Measurements from ENCODE around the gene TTC28. TPM values are rescaled to one million over a fixed set of nuclear protein-coding genes. Genes with fewer than 3 reads are reported as not detected.

TTC28 gene
- total RNA-seq, 1 experiment from 2014 or later = 14.8 TPM

- Histone ChIP-seq H3K4me3 (ENCODE audit: insufficient read depth, low read depth, low read length) (no peak overlapping the region), H3K36me3 (replicated peaks; ENCODE audit: control insufficient read depth, insufficient read depth, low read length) (no peaks in the 10 kb centered on the region), H3K27me3 (ENCODE audit: control insufficient read depth, insufficient read depth, low read length) (no peaks in the 10 kb centered on the region)
- peak; percentile 31 for DNase-seq
Measured at GRCh38 chr22:27993774-27994350, 685.8 kb downstream of the TTC28 start.

DNA sequence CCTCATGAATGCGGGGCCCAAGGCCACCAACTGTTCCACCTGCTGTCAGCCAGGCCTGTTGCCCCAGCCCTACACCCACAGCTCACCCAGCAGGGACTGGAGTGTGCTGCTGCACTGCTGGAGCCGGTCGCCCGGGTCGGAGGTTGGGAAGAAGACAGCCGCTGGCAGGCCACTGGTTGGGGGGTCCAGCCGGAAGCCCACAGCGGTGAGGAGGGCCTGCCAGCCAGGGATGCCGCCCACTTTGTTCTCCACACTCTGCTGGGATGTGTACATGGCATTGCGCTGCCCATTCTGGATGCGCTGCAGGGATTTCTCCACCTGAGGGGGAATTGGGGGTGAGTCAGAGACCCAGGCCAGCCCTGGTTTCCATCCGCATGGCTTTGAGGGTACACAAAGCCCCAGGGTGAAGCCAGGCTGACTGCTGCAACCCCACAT lies 686.4 kb downstream of the TTC28 start:
- H3K27me3 ChIP-seq (ENCODE audit: control insufficient read depth, insufficient read depth, low read length) = no peaks in the 10 kb centered on the region
- H3K36me3 ChIP-seq (replicated peaks; ENCODE audit: control insufficient read depth, insufficient read depth, low read length) = no peaks in the 10 kb centered on the region
- DNase-seq = peak; percentile 40
- H3K4me3 ChIP-seq (ENCODE audit: insufficient read depth, low read depth, low read length) = no peak overlapping the region

- Histone ChIP-seq H3K36me3 (replicated peaks; ENCODE audit: control insufficient read depth, insufficient read depth, low read length) (no peaks in the 10 kb centered on the region), H3K27me3 (ENCODE audit: control insufficient read depth, insufficient read depth, low read length) (no peaks in the 10 kb centered on the region), H3K4me3 (ENCODE audit: insufficient read depth, low read depth, low read length) (no peak overlapping the region)
- peak; percentile 83 for DNase-seq
Measured at GRCh38 chr22:27992294-27993165, 687.1 kb downstream of the TTC28 start.

- H3K27me3 ChIP-seq (ENCODE audit: control insufficient read depth, insufficient read depth, low read length) = no peaks in the 10 kb centered on the region
- DNase-seq = peak; percentile 51
- H3K4me3 ChIP-seq (ENCODE audit: insufficient read depth, low read depth, low read length) = no peak overlapping the region
- H3K36me3 ChIP-seq (replicated peaks; ENCODE audit: control insufficient read depth, insufficient read depth, low read length) = no peaks in the 10 kb centered on the region
Measured at GRCh38 chr22:27991586-27992293, 687.9 kb downstream of the TTC28 start.

DNA sequence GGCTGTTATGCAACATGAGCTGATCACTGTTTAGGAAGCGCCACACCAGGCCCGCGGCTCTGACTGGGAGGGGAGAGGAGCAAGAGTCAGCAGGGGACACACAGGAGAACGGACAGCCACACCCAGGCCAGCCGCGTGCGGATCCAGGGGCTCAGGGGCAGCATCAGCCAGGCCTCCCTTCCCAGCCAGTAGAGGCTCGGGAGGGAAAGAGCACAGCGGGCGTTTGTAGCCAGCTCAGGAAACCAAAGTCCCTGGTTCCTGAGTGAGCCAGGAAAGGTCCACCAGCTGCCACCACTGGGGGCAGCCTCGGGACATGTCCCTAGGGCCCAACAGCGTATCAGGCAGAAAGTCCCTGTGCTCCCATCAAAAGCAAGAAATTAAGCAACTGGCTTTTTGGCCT lies 688.8 kb downstream of the TTC28 start:
- H3K27me3 ChIP-seq (ENCODE audit: control insufficient read depth, insufficient read depth, low read length) = no peaks in the 10 kb centered on the region
- no peak overlapping the region for H3K4me3 ChIP-seq (ENCODE audit: insufficient read depth, low read depth, low read length)
- H3K36me3 ChIP-seq (replicated peaks; ENCODE audit: control insufficient read depth, insufficient read depth, low read length) = no peaks in the 10 kb centered on the region; the same call in 1 of the 2 replicates
- peak; percentile 95 for DNase-seq

- Histone ChIP-seq H3K36me3 (replicated peaks; ENCODE audit: control insufficient read depth, insufficient read depth, low read length) (no peaks in the 10 kb centered on the region; the same call in 1 of the 2 replicates), H3K27me3 (ENCODE audit: control insufficient read depth, insufficient read depth, low read length) (no peaks in the 10 kb centered on the region), H3K4me3 (ENCODE audit: insufficient read depth, low read depth, low read length) (no peak overlapping the region)
- DNase-seq = no peak
Measured at GRCh38 chr22:27990451-27990840, 689.2 kb downstream of the TTC28 start.

DNA sequence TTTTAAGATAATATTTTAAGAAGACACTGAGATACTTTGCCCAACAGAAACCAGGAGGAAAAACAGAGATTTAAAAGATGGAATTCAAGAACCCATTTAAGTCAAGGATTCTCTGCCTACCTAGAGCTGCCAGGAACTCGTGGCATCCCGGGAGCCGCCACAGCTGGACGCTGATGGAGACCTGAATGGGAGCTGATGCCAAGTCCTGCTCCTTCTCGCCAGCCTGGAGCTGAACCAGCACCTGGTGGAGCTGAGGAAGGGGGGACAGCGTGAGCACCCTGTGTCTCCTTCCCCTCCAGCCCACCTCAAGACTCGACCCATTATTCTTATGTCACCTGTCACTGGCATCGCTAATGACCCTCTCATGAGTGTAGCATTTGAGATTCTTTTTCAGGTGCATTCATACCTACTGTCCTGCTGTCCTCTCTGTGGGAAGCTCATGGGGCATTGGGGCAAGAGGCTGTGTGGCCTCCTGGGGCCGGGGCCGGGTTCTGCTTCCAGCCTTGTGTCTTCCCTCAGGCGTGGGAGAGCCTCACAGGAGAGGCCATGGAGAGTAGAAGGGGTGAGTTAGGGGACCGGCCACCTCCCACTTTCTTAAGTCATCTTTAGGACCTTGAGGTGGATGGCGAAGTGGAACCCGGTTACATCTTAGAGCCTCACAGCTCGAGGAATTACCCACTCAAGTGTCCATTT lies 689.7 kb downstream of the TTC28 start:
- Histone ChIP-seq H3K36me3 (replicated peaks; ENCODE audit: control insufficient read depth, insufficient read depth, low read length) (no peaks in the 10 kb centered on the region; the same call in 1 of the 2 replicates), H3K27me3 (ENCODE audit: control insufficient read depth, insufficient read depth, low read length) (no peaks in the 10 kb centered on the region), H3K4me3 (ENCODE audit: insufficient read depth, low read depth, low read length) (no peak overlapping the region)
- peak; percentile 45 for DNase-seq

DNA sequence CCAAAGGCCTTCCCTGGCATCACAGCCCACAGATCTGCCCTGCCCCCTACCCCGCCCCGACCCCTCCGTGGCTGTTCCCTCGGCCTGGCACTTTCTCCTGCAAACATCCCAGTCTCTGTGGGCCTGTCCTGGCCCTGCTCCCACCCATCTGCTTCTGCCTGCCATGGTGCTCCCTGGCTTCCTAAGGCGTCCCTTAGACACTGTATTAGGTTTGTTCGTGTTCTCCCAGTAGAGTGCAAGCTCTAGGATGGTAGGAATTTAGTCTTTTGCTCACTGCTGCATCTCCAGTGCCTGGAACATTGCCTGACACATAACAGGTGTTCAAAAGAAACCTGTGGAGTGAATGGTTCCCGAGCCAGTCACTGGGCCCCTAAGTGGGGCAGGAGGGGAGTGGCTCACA lies 690.9 kb downstream of the TTC28 start:
- no peak for DNase-seq
- H3K4me3 ChIP-seq (ENCODE audit: insufficient read depth, low read depth, low read length) = no peak overlapping the region
- no peaks in the 10 kb centered on the region; the same call in 1 of the 2 replicates for H3K36me3 ChIP-seq (replicated peaks; ENCODE audit: control insufficient read depth, insufficient read depth, low read length)
- no peaks in the 10 kb centered on the region for H3K27me3 ChIP-seq (ENCODE audit: control insufficient read depth, insufficient read depth, low read length)

DNA sequence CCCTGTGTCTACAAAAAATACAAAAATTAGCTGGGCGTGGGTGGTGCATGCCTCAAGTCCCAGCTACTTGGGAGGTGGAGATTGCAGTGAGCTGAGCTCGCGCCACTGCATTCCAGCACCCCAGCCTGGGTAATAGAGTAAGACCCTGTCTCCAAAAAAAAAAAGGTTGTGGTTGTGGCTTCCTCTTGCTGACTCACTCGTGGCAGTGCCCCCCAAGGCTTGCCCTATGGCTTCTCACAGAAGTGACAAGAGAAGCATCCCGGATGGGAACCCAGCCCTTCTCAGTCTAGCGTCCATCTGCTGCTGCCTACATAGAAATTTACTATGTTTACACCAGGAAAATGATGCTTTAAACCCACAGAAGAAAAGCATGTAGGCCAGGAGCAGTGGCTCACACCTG lies 692.1 kb downstream of the TTC28 start:
- Histone ChIP-seq H3K36me3 (replicated peaks; ENCODE audit: control insufficient read depth, insufficient read depth, low read length) (no peaks in the 10 kb centered on the region; the same call in 1 of the 2 replicates), H3K27me3 (ENCODE audit: control insufficient read depth, insufficient read depth, low read length) (no peaks in the 10 kb centered on the region), H3K4me3 (ENCODE audit: insufficient read depth, low read depth, low read length) (no peak overlapping the region)
- no peak for DNase-seq

DNA sequence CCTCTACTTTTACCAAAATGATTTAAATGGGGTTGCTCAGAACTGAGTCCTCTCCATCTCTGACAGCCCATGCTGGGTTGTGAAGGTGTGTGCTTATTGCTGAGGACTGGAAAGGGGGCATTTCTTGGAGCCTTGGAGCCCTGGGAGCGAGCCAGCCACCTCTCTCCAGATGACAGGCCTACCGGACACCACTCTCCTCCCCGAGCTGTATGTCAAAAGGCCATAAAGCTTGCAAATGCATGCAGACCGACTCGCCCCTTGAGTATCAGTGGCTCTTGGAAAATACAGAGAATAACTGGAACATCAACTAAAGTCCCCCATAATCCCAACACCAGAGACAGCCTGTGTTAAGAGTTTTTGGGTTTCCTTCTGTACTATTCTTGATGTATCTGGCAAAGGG lies 692.7 kb downstream of the TTC28 start:
- H3K4me3 ChIP-seq (ENCODE audit: insufficient read depth, low read depth, low read length) = no peak overlapping the region
- H3K36me3 ChIP-seq (replicated peaks; ENCODE audit: control insufficient read depth, insufficient read depth, low read length) = no peaks in the 10 kb centered on the region; the same call in 1 of the 2 replicates
- H3K27me3 ChIP-seq (ENCODE audit: control insufficient read depth, insufficient read depth, low read length) = no peaks in the 10 kb centered on the region
- DNase-seq = no peak

- no peak for DNase-seq
- H3K4me3 ChIP-seq (ENCODE audit: insufficient read depth, low read depth, low read length) = no peak overlapping the region
- no peaks in the 10 kb centered on the region for H3K27me3 ChIP-seq (ENCODE audit: control insufficient read depth, insufficient read depth, low read length)
- no peaks in the 10 kb centered on the region; the same call in 1 of the 2 replicates for H3K36me3 ChIP-seq (replicated peaks; ENCODE audit: control insufficient read depth, insufficient read depth, low read length)
Measured at GRCh38 chr22:27986459-27986858, 693.2 kb downstream of the TTC28 start.

DNA sequence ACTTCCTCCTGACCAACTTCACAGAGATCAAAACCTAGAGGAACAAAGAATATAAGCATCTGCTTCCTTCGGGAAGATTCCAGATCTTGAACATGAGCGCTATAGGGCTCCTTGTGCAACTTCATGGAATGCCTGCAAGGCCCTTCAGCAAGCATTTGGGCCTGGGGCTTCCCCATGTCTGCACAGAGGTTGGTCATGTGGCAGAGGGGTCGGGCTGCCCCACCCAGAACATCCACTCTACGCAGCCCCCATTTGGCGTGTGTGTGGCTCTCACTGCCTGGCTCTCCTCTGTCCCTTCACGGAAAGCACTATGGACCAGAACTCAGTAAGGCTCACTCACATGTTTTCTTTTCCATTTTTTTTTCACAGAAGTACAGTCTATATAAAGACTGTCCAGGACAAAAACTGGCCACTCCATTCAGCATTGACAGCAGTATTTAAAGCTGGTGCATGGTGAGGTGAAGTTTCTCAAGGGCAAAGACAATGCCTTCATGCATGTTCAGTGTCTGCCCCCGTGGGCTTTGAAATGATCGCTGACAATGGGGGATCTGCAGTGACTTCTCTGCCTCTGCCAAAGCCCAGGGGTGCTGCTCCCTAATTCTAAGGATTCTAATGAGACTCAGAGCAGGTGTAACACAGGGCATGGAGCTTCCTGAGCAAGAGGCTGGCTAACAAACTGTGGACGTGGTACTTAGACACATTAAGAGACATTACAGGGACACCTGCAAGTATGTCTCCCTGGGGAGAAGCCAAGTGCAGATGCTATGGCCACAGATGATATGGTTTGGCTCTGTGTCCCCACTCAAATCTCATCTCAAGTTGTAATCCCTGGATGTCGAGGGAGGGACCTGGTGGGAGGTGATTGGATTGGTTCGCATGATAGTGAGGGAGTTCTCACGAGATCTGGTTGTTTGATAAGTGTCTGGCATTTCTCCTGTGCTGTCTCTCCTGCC lies 694.0 kb downstream of the TTC28 start:
- H3K27me3 ChIP-seq (ENCODE audit: control insufficient read depth, insufficient read depth, low read length) = no peaks in the 10 kb centered on the region
- no peak overlapping the region for H3K4me3 ChIP-seq (ENCODE audit: insufficient read depth, low read depth, low read length)
- DNase-seq = no peak
- no peaks in the 10 kb centered on the region; the same call in 1 of the 2 replicates for H3K36me3 ChIP-seq (replicated peaks; ENCODE audit: control insufficient read depth, insufficient read depth, low read length)

DNA sequence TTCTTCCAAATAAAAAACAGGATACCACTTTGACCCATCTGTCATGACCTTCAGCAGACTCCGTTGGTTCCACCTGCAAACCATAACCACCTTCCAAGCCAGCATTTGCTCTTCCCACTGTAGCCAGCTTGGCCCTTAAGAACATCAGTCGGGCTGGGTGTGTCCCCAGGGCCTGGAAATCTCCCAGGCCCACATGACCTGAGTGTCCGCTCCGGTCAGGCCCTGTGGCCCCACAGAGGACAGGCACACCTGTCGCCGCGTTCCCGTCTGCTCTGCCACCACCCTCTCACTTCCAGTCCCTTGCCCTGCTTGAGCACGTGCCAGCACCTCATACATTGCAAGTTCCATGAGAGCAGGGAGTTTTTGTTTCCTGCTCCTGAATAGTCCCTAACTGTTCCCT lies 694.9 kb downstream of the TTC28 start:
- H3K27me3 ChIP-seq (ENCODE audit: control insufficient read depth, insufficient read depth, low read length) = no peaks in the 10 kb centered on the region
- H3K36me3 ChIP-seq (replicated peaks; ENCODE audit: control insufficient read depth, insufficient read depth, low read length) = no peaks in the 10 kb centered on the region; the same call in 1 of the 2 replicates
- DNase-seq = no peak
- H3K4me3 ChIP-seq (ENCODE audit: insufficient read depth, low read depth, low read length) = no peak overlapping the region

Data from H7 (cell line).